ENCODE measurements around the gene IL34. TPM values are rescaled to one million over a fixed set of nuclear protein-coding genes. Genes with fewer than 3 reads are reported as not detected.
A peak's percentile ranks its signal among the peaks of the same experiment; 100 is the strongest.

The IL34 gene
- total RNA-seq, 4 donors from 2014 or later: 3.3 to 9.4 (median 9.0) TPM; not detected in 1

- DNase-seq: no peak
- TF ChIP-seq CTCF (IDR thresholded peaks at IDR 0.05) (no peak), POLR2A (IDR thresholded peaks at IDR 0.05) (no peak)
- H3K4me3 ChIP-seq: no peak overlapping the region
- H3K9me3 ChIP-seq: no peaks in the 10 kb centered on the region
- intact Hi-C loops (cut with DNase I; ENCODE audit: low total_unique reads): loop anchor here (10.0 kb wide), 1 partner anchor 134 kb away; the partner anchor contains the start of genes COG4 and SF3B3
- H3K36me3 ChIP-seq: no peaks in the 10 kb centered on the region
- H3K4me1 ChIP-seq: peaks cover 0 to 21% of the 10 kb centered on the region in 2 donors
- no peak overlapping the region for H3K27ac ChIP-seq
- H3K27me3 ChIP-seq: no peaks in the 10 kb centered on the region
These were observed 12.6 kb downstream of the IL34 start for GRCh38 chr16:70658921-70659320.

- no peak for DNase-seq
- Histone ChIP-seq H3K9me3 (no peaks in the 10 kb centered on the region), H3K4me1 (peaks cover 0 to 21% of the 10 kb centered on the region in 2 donors), H3K4me3 (no peak overlapping the region), H3K36me3 (no peaks in the 10 kb centered on the region), H3K27ac (no peak overlapping the region), H3K27me3 (no peaks in the 10 kb centered on the region)
- TF ChIP-seq POLR2A (IDR thresholded peaks at IDR 0.05) (no peak), CTCF (IDR thresholded peaks at IDR 0.05) (no peak)
- intact Hi-C loops (cut with DNase I; ENCODE audit: low total_unique reads): loop anchor here (10.0 kb wide), 1 partner anchor 135 kb away; the partner anchor contains the start of genes COG4 and SF3B3
These were observed 13.2 kb downstream of the IL34 start for GRCh38 chr16:70659546-70659945.

GRCh38 chr16:70659953-70660671 is 13.8 kb downstream of the IL34 start:
- DNase-seq: no peak
- H3K27ac ChIP-seq: peak overlapping the region in 1 of 2 donors; percentile 8
- no peak overlapping the region for H3K4me3 ChIP-seq
- H3K36me3 ChIP-seq: no peaks in the 10 kb centered on the region
- H3K27me3 ChIP-seq: no peaks in the 10 kb centered on the region
- TF ChIP-seq POLR2A (IDR thresholded peaks at IDR 0.05) (no peak), CTCF (IDR thresholded peaks at IDR 0.05) (no peak)
- intact Hi-C loops (cut with DNase I; ENCODE audit: low total_unique reads): loop anchor here (10.0 kb wide), 1 partner anchor 135 kb away; the partner anchor contains the start of genes COG4 and SF3B3
- peaks cover 0 to 21% of the 10 kb centered on the region in 2 donors for H3K4me1 ChIP-seq
- H3K9me3 ChIP-seq: no peaks in the 10 kb centered on the region

- peak overlapping the region in 1 of 2 donors; percentile 8 for H3K27ac ChIP-seq
These were observed 14.5 kb downstream of the IL34 start for GRCh38 chr16:70660672-70661350.

More at GRCh38 chr16:70660672-70661350, 14.5 kb downstream of the IL34 start:
- Histone ChIP-seq H3K27me3 (no peaks in the 10 kb centered on the region), H3K4me1 (peaks cover 0 to 21% of the 10 kb centered on the region in 2 donors), H3K9me3 (no peaks in the 10 kb centered on the region), H3K4me3 (no peak overlapping the region), H3K36me3 (no peaks in the 10 kb centered on the region)
- intact Hi-C loops (cut with DNase I; ENCODE audit: low total_unique reads): no loop called here
- TF ChIP-seq POLR2A (IDR thresholded peaks at IDR 0.05) (no peak), CTCF (IDR thresholded peaks at IDR 0.05) (no peak)
- no peak for DNase-seq
